Mesodermal cell (in vitro differentiated cells): Measurements from ENCODE around the gene SGK1.
"Not testable (repeated sequence)": the region's sequence is repeated elsewhere in the genome, so short reads cannot be mapped to it uniquely, and the experiment has no call there.

Experiments used
- H3K27ac ChIP-seq: 2 replicates; pipeline ENCODE4 v1.7.0; 2013; ENCODE audit warnings: mild to moderate bottlenecking, low read depth, low read length, moderate library complexity; ENCODE audit not compliant: severe bottlenecking
- H3K36me3 ChIP-seq: 2 replicates; pipeline ENCODE4 v1.7.1; 2013; ENCODE audit warnings: mild to moderate bottlenecking, low read length, moderate library complexity; ENCODE audit not compliant: control insufficient read depth, insufficient read depth
- H3K4me1 ChIP-seq: one replicate; pipeline ENCODE4 v1.7.1; 2013; ENCODE audit warnings: mild to moderate bottlenecking, low read length; ENCODE audit not compliant: insufficient read depth, control insufficient read depth, poor library complexity, severe bottlenecking
- H3K4me3 ChIP-seq: 2 replicates; pipeline ENCODE4 v1.7.0; 2013; ENCODE audit warnings: low read length, control low read depth, mild to moderate bottlenecking; ENCODE audit not compliant: insufficient read depth, poor library complexity, severe bottlenecking; ENCODE audit errors: extremely low read depth
- H3K9me3 ChIP-seq: 2 replicates; pipeline ENCODE4 v1.7.1; 2013; ENCODE audit warnings: mild to moderate bottlenecking, low read length, moderate library complexity; ENCODE audit not compliant: control insufficient read depth
- WGBS, 2 experiments: methylation state at CpG; one replicate each; pipeline ENCODE4 v1.1.5; 2013; ENCODE audit warnings: missing lambda C conversion rate in 2 of 2; ENCODE audit not compliant: insufficient coverage in 2 of 2; 5-methylcytosine and 5-hydroxymethylcytosine counted together

SGK1 gene

DNA sequence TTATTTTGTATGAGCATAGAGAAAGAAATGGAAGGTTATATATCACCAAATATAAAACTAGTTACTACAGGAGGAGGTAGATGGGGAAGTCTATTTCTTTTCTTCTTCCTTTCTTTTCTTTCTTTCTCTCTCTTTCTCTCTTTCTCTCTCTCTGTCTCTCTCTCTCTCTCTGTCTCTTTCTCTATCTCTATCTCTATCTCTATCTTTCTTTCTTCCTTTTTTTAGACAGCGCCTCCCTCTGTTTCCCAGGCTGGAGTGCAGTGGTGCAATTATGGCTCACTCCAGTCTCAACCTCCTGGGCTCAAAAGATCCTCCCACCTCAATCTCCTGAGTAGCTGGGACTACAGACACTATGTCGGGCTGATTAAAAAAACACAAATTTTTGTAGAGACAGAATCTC is 10.2 kb upstream of the SGK1 start:
- no peaks in the 10 kb centered on the region for H3K4me1 ChIP-seq
- H3K27ac ChIP-seq = no peak overlapping the region
- H3K4me3 ChIP-seq = no peak overlapping the region
- WGBS, 2 experiments = 87 to 89% methylated on average over 2 of the region's 2 CpGs
- no peaks in the 10 kb centered on the region for H3K9me3 ChIP-seq
- H3K36me3 ChIP-seq = no peaks in the 10 kb centered on the region

DNA sequence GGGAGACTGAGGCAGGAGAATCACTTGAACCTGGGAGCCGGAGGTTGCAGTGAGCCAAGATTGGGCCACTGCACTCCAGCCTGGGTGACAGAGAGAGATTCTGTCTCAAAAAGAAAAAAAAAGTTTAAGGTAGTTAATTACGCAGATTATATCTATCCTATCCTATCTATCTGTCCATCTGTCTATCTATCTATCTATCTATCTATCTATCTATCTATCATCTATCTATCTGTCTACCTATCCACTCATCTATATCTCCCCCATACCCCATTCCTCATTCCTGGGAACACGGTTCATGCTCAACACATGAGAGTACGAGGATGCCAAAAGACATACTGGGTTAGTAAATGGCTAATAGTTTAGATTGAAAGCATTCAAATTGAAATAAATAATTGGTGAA is 8.3 kb upstream of the SGK1 start:
- H3K27ac ChIP-seq = not testable (repeated sequence)

DNA sequence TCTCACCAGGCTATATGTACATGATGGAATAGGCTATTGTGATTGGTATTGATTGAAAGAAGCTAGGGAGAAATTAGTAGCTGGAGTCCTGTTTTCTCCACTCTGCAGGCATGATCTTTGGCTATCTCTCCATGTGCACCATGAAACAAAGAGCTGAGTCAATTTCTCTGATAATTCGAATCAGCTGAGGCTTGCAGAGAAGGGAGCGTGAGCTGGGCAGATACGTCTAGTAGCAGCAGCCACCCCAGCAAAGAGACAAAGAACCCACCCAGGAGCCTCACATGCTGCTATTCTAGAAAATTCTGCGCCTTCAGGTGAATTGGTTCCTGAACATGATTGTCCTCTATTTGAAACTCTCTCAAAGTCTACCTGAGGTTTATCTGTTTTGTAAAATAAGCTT is 6.9 kb upstream of the SGK1 start:
- no peak overlapping the region for H3K27ac ChIP-seq
- no peaks in the 10 kb centered on the region for H3K4me1 ChIP-seq
- 97 to 100% methylated on average over 1 to 3 of the region's 4 CpGs for WGBS, 2 experiments
- no peaks in the 10 kb centered on the region for H3K36me3 ChIP-seq
- H3K4me3 ChIP-seq = no peak overlapping the region
- no peaks in the 10 kb centered on the region for H3K9me3 ChIP-seq

More for the DNA sequence above, 8.3 kb upstream of the SGK1 start:
- H3K36me3 ChIP-seq, H3K9me3 ChIP-seq, H3K4me3 ChIP-seq, H3K4me1 ChIP-seq: not testable (repeated sequence)
- 89 to 94% methylated on average over 3 of the region's 4 CpGs for WGBS, 2 experiments

DNA sequence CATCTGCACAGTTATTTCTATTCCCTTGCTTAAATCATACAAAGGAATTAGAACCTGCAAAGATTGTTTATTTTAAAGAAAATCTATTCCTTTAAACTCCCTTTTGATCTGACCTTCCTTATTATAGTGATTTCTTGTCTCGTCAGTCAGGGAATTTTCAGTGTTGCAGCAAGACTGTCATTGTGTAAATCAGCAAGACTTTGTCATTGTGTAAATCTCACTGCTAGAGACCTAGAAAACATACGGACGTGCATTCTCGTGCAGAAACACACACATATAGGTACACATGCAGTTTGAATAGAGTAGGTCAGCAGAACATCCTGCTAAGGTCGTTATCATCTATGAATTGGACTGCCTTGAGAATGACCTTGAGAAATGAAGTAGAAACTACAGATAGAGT is 6.2 kb upstream of the SGK1 start:
- no peaks in the 10 kb centered on the region for H3K36me3 ChIP-seq
- no peaks in the 10 kb centered on the region for H3K9me3 ChIP-seq
- no peaks in the 10 kb centered on the region for H3K4me1 ChIP-seq
- WGBS, 2 experiments = 67 to 86% methylated on average over 1 to 3 of the region's 5 CpGs
- no peak overlapping the region for H3K4me3 ChIP-seq
- H3K27ac ChIP-seq = no peak overlapping the region

DNA sequence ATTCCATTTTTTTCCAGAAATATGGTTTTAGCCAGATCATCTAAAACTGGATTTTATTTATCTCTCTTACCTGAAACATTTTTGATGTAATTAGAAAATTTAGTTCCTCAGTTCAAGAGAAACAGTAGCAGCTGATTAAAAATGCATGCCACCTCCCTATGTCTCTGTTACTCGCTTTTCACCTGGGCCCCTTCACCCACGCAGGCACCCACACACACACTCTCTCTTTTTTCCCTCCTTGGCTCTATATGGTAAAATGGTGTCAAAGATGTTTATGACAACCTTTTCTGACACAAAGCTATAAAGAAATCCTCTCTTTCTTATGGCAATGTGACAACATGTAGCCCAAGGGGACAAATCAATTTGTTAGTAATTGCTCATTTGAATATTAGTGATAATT is 5.8 kb upstream of the SGK1 start:
- no peaks in the 10 kb centered on the region for H3K4me1 ChIP-seq
- H3K9me3 ChIP-seq = no peaks in the 10 kb centered on the region
- no peak overlapping the region for H3K4me3 ChIP-seq
- WGBS, 2 experiments = no CpG with 5 or more reads among the region's 2 CpGs
- no peaks in the 10 kb centered on the region for H3K36me3 ChIP-seq
- no peak overlapping the region for H3K27ac ChIP-seq

DNA sequence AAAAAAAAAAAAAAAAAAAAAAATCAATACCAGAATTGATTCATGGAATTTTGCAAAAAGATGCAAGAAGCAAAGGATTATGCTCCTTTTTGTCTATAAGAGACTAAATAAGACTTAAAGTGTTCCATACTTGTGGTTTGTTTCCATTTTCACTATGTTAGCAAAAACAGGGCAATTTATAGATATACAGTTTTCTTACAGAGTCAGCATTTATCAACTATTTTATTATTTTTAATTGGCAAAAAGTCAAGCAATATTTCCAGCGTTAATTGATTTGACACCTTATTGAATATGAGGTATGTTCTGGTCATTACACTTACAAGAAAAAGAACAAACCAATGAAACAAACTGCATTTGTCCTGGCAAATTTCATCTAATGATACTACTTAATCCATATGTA is 5.4 kb upstream of the SGK1 start:
- Histone ChIP-seq H3K4me1 (no peaks in the 10 kb centered on the region), H3K4me3 (no peak overlapping the region), H3K36me3 (no peaks in the 10 kb centered on the region), H3K27ac (no peak overlapping the region), H3K9me3 (no peaks in the 10 kb centered on the region)
- no CpG with 5 or more reads among the region's 1 CpG for WGBS, 2 experiments

DNA sequence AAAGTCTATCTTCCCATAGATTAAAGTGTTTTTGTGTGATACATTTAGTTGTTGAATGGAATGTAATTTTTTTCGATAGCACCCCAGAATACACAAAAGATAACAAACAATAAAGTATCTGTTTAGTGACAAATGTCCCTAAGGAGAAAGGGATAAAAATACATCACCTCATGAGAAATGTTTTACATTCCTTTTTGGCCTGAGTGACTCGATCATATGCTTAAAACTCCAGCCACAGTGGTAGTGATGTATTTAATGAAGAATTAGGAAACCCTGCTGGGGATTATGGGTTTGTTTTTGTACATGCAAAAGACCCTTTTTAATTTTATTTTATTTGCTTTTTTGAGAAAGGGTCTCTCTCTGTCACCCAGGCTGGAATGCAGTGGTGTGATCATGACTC is 4.3 kb upstream of the SGK1 start:
- no CpG with 5 or more reads among the region's 2 CpGs for WGBS, 2 experiments
- Histone ChIP-seq H3K9me3 (no peaks in the 10 kb centered on the region), H3K4me3 (no peak overlapping the region), H3K27ac (no peak overlapping the region), H3K4me1 (no peaks in the 10 kb centered on the region), H3K36me3 (no peaks in the 10 kb centered on the region)

DNA sequence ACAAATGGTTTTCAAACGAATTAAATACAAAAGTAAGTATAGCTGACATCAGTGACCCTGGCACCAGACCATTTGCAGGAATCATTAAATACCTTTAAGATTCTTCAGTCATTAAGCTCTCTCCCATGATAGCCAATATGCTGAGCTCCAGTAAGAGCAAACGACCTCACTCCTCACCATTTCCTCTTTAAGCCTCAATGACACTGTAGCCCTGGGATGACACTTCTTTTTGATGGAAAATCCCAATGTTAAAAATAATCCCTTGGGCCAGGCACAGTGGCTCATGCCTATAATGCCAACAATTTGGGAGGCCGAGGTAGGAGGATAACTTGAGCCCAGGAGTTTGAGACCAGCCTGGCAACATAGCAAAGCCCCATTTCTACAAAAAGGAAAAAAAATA is 3.3 kb upstream of the SGK1 start:
- no peak overlapping the region for H3K27ac ChIP-seq
- H3K9me3 ChIP-seq = no peaks in the 10 kb centered on the region
- H3K4me3 ChIP-seq = no peak overlapping the region
- H3K36me3 ChIP-seq = no peaks in the 10 kb centered on the region
- WGBS, 2 experiments = 89 to 95% methylated on average over 2 of the region's 3 CpGs
- H3K4me1 ChIP-seq = no peaks in the 10 kb centered on the region

DNA sequence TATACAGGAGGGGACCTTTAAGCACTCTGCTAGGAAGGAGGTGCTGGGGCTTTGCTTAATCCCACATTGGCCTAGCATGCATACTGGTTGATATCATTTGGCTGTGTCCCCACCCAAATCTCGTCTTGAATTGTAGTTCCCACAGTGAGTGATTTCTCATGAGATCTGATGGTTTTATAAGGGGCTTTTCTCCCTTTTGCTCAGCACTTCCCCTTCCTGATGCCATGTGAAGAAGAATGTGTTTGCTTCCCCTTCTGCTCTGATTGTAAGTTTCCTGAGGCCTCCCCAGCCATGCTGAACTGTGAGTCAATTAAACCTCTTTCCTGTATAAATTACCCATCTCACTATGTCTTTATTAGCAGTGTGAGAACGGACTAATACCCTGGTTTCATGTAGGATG is 1.8 kb upstream of the SGK1 start:
- WGBS, 2 experiments = 67% methylated on average over 1 of the region's 2 CpGs; no CpG with 5 or more reads in 1 of the 2 experiments
- H3K4me3 ChIP-seq, H3K36me3 ChIP-seq, H3K9me3 ChIP-seq, H3K27ac ChIP-seq, H3K4me1 ChIP-seq: not testable (repeated sequence)

DNA sequence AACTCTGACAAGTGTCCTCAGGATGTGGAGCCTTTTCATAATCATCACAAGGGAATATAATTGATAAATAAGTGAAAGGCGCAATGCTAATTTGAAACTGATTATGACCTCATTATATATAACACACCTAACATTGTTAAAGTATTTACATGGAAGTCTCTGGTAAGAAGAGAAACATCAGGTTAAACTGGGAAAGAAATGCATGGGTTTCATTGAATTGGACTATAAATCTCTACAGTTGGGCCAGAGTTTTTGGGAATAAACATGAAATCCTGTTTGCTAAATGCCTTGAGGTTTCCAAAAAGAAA is 1.0 kb upstream of the SGK1 start:
- Histone ChIP-seq H3K27ac (no peak overlapping the region), H3K9me3 (no peaks in the 10 kb centered on the region), H3K36me3 (no peaks in the 10 kb centered on the region), H3K4me3 (no peak overlapping the region), H3K4me1 (no peaks in the 10 kb centered on the region)
- no CpG with 5 or more reads among the region's 1 CpG for WGBS, 2 experiments

DNA sequence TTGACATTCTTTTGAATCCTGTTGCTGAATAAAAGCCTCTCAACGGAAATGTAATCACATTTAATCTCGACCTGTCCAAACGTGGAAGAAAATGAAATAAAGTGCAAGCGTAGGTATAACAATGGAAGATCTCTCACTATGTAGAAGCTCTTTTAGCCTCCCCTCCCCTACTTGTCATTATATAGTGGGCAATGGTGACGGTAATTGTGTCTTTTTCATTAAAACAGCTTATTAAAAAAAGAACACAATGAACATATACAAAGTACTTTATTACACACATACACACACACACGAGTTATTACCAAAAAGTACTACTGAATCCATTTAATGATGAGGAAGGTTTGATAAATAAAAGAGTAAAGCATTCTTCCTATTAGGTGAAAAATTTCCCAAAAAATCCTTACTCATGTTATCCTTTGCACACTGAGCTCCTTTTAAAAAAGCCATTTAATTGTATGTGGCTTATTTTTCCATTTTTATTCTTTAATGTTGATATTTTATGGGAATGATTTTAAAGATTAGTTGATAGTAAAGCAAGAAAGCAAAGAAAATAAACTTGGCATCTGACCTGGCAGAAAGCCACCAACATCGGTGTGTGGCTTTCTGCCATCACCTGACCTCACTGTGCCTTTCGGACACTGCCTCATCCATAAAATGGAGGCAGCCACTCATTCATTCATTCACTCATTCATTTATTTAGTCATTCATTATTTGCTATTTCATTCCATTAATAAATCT is 493 bp upstream of the SGK1 start:
- no peak overlapping the region for H3K4me3 ChIP-seq
- no peaks in the 10 kb centered on the region for H3K4me1 ChIP-seq
- H3K36me3 ChIP-seq = no peaks in the 10 kb centered on the region
- WGBS, 2 experiments = 96 to 100% methylated on average over 2 of the region's 8 CpGs
- H3K27ac ChIP-seq = no peak overlapping the region
- H3K9me3 ChIP-seq = no peaks in the 10 kb centered on the region
